Activated CD4-positive, alpha-beta T cell treated with anti-CD3 and anti-CD28 coated beads, Interleukin-2, Interleukin-6, amounts not matched to agents 100 ng/mL and 50 ng/mL, durations not matched to agents 16 hours and 8 hours (primary cell): Measurements from ENCODE around the gene TENM4.

ENCODE experiments used
- DNase-seq: peaks from one replicate; pipeline ENCODE4 v3.0.0-alpha.2; 2020

The TENM4 gene

DNA sequence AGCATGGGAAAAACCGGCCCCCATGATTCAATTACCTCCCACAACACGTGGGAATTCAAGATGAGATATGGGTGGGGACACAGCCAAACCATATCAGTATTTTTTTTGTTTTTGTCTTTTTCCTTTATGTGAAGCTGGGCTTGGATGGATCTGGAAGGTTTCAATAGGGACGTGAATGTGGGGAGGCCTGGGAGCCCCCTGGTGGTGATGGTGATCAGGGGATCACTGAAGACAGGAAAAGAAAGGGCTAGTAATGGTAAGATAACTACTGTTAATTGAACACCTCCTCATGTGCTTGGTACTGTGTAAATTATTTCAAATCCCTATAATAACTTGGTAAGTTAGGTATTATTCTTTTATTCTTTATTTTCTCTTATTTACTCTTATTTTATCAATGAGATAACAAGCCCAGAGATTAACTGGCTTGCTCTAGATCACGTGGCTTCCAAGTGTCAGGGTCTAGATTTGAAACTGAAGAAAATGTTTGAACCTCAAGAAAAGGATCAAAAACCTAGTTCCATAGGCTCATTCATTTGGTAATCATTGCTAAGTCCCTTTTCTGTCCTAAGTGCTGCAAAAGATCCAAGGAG lies 364.2 kb downstream of the TENM4 start:
- DNase-seq, result peak; percentile 10

DNA sequence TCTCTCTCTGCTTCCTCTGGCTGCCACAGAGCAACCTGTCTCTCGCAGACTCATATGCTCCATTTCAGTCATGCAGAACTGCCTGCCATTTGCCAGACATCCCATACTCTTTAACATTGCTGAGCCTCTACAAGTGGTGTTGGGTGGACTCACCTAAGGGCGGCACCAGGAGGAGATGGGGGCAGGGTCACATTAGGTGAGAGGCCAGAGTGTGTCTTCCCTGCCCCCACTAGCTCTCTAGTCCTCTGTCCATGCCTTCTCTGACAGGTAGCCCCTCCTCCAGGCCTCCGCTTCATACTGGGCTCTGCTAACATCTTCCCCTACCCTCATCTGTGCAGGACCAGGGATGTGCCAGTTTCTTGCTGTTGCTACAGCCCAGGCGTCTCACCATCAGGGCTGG lies 366.3 kb downstream of the TENM4 start:
- no peak for DNase-seq

DNA sequence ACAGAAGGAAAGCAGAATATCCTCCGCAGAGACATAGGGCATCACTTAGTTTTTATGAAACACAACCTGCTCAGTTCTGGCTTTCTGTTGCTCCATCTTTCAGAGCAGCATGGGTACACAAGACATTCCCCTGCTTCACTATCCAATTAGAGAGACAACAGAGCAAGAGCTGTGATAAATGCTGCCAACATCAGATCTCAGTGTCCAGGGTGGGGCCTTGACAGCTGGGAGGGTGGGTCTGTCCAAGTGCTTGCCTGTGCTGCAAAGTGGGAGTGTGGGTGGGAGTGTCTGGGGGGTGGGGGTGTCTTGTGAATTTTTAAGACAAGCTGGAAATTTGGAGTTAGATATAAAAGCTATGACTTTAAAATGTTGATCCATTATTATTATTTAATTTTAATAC lies 369.6 kb downstream of the TENM4 start:
- no peak for DNase-seq

DNA sequence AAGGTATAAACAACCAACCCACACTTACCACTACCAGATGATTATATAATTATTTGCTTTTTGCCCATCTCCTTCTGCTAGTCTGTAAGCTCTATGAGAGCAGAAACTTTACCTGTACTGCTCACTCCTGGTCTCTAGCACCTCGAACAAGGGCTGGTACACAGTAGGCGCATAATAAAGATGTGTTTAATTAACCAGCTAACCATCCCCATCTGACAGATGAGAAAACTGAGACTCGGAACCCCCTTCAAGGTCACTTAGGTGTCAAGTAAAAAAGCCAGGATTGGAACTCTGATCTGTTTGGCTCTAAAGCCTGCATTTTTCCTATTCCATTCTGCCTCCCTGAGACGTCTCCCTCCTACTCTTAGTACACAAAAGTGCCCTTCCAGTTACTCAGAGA lies 370.3 kb downstream of the TENM4 start:
- DNase-seq, result no peak

DNA sequence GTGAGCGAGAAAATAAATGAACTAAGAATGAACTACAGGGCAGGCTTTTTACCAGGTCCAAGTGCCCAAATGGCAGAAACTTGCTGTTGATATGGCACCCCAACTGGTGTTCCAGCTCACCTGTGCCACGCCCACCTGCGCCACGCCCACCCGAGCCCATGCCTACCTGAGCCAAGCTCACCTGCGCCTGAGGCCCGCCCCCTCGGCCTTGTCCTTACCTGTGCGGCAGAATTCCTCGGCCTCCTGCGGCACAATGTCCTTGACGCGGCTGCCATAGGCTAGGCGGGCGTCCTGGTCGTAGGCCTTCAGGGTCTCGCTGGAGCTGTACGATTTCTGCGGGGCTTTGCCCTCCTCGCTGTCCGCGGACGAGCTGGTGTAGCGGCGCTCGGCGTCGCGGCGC lies 371.3 kb downstream of the TENM4 start:
- DNase-seq, result no peak

DNA sequence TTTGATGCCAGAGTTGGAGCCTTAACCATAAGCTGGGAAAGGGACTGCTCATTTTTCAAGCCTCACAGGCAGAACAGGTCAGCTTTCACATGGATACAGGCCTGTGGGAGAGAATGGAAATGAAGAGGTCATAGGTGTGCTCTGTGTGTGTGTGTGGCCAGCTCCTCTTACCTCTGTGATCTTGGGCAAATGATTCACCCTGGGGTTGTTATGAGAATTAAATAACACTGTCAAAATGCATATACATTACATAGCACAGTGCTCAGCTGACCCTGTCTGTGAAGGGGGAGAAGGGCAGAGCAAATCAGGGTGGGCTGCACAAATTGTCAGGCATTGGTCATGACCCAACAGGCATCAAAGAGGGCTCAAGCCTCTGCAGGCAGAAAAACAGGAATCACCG lies 372.5 kb downstream of the TENM4 start:
- DNase-seq, result no peak

DNA sequence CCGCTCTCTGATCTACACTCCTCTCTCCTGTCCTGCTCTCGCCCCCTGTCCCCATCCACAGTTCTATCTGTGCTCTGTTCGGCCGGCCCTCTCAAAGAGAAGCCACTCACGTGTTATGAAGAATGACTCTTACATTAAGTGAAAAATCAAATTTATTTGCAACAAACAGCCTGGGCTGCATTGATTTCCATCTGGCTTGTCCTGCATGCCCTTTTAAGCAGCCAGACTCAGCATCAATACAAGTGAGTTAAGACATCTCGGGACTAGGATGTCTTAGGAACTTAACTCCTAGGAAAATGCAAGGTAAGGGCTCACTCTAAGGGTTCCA lies 373.5 kb downstream of the TENM4 start:
- DNase-seq, result no peak

DNA sequence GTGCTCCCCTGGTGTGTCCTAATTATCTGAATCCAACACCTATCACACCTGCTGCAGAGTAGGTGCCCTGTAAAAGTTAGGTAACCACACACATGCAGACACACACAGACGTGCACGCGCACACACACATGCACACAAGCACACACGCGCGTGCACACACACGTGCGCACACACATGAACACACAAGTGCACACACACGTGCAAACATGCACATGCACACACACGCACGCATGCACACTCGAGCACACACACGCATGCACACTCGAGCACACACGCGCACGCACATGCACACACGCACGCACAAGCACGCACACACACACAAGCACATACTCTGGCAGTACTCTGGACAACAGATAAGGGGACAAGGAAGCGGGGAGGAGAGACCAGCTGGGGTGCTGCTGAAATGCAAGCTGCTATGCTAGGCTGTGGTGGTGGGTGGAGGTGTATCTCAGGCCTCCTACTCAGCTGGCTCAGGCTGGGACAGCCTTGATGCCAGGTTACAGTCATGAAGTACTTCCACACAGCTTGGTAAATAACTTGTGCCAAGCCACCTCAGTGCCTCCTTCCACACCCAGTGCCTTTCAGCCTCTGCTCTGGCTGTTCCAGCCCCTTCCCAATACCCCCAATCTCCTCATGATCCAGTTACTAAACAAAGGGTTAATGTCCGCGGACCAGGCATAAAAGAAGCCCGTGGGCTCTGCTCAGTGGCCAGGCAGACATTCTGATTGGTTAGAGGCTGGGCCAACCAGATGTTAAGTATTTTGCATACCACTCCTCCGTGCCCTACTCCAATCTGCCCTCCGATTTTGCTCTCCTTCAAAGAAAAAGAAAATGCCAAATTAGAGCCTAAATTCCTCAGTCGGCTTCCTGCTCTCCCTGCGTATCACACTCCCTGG lies 374.1 kb downstream of the TENM4 start:
- DNase-seq, result no peak

DNA sequence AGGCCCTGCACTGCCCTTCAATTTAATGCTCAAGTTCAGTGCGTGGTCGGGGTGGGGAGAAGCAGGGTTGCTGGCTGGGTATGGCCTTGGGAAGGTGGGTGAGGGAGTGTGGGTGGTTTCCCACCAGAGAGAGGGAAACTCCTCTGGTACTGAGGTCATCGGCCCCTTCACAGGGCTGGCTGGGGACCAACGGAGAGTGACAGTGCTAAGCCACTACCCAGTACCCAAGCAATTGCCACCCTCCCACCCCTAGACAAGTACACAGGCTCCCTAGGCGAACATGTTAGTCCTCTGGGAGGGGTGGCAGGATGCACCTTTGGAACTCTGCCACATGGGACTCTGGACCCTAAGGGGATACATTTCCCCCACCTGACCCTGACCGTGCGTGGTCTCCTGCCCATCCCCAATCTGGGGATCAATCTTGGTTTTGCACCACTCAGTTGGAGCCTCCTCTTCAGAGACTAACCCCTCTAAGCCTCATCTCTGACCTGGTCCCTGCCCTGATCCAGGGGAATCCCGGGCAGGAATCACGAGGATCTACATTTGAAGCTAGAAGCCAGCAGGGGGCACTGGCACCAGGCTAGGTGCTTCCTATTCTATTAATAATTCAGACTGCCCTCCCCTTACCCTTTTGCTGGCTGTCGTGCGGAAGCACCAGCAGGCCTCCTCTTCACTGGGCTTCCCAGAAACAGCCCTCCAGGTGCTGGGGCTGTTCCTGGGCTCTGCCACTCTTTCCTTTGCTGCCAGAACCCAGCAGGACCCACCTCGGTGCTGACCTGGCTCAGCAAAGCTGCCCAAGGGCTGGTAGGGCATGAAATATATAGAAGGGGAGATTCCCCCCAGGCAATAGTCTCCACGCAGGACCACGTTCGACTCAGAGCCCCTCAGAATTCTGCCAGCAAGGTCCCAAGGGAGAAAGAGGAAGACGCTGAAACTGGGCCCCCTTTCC lies 377.7 kb downstream of the TENM4 start:
- no peak for DNase-seq

DNA sequence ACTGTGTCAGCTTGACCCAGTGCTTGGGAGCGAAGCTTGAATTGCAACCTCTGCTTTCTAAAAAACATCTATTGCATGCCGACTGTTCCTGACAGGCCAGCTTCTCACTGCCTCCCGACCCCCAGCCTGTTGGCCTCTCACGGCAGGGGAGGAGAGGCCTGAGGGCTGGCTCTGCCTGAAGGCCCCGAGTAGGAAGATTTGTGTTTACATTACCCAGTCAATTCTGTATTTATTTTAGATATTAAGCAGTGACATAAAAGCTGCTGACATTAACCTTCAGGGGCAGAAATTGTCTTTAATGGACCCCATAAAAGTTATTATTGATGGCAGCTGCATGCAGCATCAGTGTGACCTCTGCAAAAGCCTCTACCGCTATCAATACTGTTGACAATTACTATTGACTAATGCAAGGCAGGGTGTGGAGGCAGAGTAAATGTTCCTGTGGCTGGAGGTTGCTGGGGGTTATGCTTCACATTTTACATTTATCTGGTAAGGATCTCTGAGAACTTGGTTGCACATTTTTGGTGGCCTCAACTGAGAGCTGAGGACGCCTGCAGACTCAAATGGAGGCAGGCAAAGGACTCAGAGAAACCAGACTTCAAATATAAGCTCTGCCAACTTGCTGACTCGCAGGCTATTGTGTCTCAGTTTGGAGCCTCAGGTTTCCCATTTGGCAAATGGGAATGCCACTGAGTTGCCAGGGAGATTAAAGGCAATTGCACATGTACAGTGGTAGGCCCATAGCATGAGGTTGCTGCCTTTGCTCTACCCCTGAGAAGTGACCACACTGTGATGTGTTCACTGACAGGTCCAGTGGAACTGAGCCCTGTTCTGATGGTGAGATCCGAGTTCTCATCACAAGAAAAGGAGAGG lies 380.5 kb downstream of the TENM4 start:
- DNase-seq, result no peak

DNA sequence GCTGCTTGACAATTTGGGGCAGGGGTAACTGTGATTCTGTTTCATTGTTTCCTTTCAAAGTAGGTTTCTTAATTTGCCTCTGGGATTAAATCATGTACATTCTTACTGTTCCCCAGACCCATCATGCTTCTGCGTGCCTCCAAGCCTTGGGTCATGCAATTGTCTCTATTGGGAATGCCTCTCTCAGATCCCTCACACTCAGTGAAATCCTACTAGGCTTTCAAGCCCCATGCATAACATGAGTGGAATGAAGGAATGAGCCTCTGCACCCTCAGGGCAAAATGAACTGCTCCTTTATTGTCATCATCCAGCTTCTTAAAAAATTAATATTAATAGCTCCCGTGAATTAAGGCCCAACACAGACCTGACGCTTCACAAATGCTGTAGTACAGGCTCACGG lies 381.7 kb downstream of the TENM4 start:
- DNase-seq, result no peak

DNA sequence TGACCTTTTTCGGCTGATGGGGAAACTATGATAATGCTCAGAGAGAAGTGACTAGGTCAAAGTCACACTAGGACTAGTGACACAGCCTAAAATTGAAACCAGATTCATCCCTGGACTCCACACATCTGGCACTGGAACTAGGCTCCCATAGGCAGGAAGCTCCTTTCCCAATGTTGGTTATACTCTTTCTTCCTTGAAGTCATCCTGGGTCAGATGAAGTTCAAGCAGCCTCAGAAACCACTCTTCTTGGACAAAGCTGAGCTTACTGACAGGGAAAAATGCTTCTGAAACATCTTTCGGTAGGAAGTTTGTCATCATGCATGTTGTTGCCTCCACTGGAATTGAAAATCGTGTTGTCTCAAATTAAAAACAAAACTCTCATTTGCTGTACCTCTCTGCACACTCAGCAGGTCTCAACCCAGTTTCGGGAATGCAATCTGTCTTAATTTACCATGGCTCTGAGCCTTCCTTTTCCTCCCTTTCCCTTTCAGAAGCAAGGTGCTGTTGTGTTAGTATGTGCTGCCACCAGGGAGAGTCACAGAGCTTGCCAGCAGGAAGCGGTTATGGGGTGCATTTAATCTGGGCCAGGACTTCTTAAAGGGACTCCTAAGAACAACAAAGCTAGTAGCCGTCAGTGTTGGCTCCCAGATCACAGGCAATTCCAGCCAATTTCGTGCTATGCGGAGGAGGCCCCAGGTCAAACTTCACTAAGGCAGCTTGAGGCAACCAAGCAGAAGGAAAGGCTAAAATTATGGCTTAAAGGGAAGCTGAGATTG lies 384.8 kb downstream of the TENM4 start:
- DNase-seq, result no peak

DNA sequence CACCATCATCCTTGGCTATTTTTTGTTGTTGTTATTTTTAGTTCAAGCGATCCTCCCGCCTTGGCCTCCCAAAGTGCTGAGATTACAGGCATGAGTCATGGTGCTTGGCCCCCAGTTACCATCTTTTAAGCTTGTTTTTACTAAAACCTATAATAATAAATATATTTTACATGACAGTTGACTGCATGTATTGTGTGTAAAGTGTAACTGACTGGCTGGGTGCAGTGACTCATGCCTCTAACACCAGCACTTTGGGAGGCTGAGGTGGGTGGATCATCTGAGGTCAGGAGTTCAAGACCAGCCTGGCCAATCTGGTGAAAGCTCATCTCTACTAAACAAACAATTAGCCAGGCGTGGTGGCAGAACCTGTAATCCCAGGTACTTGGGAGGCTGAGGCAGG lies 386.2 kb downstream of the TENM4 start:
- no peak for DNase-seq

DNA sequence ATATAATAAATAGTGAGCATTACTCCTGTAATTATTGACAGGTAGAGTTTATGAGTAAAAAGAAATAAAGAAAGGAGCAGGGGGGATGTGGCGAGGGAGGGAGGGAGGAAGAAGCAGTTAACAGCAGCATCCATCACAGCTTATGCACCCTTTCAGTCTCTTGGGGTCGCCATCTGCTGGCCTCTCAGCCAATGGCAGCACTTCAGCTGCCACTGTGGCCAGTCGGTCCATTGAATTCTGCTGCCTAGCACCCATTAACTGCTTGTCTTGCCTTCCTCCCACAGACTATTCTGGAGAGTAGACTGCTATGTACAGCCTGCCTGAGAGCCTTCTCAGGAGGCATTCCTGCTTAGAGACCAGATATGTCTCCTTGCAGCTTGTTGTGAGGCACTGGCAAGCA lies 388.3 kb downstream of the TENM4 start:
- DNase-seq, result peak; percentile 3

DNA sequence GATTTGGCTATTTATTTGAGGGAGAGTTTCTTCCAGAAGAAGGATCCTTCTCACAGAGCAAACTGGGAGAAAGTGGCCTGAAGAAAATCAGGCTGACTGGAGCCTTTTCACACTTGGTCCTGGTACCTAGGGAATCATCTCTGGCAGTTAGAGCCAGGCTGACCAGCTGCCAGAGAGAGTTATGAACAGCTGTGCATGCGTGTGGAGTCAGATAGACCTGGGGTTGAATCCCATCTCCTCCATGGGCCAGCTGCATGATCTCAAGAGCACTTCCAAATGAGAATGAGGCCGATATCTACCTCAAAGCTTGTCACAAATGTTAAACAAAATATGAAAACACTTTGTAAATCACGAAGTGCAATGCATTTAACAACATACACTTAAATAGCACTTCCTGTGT lies 390.0 kb downstream of the TENM4 start:
- no peak for DNase-seq

DNA sequence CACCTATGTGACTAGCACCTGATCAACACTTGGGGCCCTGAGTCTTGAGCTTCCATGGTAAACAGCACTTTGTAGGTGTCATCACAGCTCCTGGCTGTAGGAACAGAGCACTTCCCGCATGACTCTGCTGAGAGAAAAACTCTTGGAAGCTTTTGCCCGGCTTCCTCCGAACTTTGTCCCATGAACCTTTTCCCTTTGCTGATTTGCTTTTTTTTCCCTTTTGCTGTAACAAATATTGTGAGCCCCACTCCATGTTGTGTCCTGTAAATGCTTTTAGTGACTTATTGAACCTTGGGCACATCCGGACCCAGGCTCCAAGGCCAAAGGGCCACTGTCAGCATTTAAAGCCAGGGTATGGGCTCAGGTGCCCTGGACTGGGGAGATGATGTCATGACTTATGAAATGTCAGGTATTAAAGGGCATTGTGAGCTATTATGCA lies 391.1 kb downstream of the TENM4 start:
- DNase-seq, result no peak

DNA sequence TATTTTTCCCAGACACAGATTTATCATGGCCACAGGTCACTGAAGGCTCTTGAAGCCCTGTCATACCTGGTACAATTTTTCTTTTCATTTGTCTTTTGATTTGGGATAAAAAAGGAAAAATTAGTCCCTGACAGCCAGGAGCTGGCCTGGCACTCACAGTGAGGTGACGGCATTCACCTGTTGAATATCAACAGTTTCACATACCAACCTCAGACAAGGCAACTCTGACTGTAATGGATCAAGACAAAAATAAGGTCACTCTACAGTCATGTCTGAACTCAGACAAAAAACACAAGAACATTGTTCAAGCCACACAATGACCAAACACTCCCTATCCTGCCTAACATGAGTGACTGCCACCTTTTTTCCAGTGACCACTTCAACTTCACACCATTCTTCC lies 392.9 kb downstream of the TENM4 start:
- DNase-seq, result no peak

DNA sequence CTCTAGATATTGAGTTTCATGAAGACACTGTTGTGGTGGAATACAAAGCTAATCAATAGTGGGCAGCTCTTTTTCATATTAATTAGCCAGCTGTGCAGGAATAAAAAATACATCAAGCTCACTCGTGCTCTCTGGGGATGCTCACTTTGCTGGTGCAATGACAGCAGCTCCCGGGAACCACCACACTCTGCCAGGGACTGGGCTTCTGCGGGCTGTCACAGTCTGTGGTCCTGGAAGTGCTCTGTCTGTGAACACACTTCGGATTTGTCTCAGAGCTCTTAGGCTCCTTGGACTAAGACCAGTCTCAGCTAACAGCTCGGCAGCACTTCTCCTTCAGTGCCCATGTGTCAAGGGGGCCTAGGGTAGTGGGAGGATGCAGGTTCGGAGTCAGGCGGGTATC lies 393.5 kb downstream of the TENM4 start:
- DNase-seq, result no peak

DNA sequence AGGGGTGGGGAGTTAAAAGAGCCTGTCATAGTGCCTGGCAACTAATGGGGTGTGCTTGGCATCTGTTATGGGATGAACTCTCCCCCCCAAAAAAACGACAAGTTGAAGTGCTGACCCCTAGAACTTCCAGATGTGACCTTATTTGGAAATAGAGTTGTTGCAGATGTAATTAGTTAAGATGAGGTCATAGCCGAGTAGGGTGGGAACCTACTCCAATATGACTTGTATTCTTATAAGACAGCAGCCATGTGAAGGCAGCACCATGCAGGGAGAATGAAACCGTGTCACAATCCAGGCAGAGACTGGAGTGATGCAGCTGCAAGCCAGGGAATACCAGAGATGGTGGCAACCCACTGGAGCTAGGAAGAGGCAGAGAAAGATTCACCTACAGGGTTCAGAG lies 394.5 kb downstream of the TENM4 start:
- DNase-seq, result no peak

DNA sequence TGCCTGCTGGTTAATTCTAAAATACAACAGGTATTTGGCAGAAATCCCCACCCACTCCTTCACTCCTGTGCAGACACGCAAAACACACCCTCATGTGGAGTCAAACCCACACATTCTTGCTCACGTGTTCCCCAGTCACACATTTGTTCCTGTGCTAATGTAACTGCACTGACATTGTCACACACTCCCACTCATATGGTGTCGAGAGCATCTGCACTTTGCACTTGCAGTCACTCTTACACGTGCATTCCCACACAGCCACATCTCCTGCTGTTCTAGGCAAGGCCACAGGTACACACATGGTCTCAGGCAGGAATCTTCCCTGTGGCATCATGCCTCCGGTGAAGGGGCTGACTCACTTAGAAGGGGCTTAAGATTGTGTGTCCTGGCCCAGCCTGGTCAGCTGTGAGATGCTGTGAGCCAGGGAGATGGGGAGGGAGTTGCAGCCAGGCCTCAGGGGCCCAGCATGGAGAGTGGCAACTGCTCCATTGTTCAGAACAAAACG lies 395.0 kb downstream of the TENM4 start:
- DNase-seq, result no peak

DNA sequence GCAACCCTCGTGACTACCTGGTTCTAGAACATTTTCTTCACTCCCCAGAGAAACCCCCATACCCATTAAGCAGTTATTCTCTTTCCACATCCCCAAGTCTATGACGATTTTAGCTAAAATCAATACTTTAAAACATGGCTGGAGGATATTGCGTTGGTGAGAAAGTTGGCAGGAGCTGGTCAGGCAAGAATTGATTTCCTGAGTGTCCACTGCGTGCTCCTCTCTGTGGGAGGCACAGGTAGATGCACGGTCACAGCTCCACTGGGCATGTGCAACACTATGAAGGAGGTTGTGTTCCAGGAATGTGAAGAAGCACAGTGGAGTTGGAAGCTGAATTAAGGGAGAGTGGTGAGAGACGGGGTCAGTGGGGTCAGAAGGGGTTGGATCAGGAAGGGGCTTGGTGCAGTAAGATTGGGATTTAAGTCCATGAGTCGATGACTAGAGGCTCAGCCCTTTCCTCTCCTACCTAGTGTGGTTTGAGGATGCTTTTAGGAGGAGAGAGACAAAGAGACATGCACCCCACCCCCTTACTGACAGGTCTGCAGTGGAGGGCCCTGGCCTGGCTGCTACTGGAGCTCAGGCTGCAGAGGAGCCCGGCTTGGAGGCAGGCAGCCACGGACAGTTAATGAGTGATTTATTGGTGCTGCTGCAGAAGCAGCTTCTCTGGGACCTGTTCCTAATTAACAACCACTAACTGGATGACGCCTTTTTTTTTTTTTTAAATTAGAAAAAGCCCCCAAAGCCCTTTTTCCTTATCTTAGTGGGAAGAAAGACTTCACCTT lies 395.6 kb downstream of the TENM4 start:
- DNase-seq, result no peak
